ENCODE data around the gene RPTOR.

Gene RPTOR

DNA sequence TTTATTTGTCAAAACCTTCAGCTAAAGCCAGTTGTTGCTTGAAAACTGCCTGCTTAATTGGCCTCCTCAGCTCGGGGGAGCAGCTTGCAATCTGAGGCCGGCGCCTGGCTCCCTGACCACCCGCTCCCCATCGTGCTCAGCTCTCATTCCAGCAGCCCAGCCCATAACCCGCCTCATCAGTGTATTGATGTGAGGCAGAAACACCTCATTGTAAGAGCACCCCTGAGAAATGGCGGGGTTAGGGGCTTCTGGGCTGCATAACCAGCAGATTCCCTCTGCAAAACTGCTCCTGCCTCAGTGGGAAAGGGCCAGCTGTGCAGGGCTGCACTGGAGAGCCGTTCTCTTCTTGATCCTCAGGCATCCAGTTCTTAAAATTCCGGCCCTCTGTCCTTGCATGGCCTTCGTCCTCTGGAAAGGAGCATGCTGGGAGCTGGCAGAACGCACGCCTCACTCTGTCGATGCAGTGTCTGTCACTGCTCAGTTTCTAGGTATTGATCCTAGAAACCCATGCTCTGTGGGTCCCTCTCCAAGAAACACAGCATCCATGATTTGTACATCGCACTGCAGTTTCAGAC lies 333.2 kb downstream of the RPTOR start:
- ChIA-PET POLR2A (no interaction called here), CTCF (interaction anchor here (0.7 to 1.5 kb wide), 5 partner anchors 8 to 92 kb away, joined by 3 to 6 read pairs (median 5); no protein-coding TSS in a partner anchor)
- no peak for DNase-seq (ENCODE audit: extremely low spot score)
- no peak for TF ChIP-seq CTCF (IDR thresholded peaks at IDR 0.05; ENCODE audit: control extremely low read depth, extremely low read depth, low read depth, missing control alignments)

DNA sequence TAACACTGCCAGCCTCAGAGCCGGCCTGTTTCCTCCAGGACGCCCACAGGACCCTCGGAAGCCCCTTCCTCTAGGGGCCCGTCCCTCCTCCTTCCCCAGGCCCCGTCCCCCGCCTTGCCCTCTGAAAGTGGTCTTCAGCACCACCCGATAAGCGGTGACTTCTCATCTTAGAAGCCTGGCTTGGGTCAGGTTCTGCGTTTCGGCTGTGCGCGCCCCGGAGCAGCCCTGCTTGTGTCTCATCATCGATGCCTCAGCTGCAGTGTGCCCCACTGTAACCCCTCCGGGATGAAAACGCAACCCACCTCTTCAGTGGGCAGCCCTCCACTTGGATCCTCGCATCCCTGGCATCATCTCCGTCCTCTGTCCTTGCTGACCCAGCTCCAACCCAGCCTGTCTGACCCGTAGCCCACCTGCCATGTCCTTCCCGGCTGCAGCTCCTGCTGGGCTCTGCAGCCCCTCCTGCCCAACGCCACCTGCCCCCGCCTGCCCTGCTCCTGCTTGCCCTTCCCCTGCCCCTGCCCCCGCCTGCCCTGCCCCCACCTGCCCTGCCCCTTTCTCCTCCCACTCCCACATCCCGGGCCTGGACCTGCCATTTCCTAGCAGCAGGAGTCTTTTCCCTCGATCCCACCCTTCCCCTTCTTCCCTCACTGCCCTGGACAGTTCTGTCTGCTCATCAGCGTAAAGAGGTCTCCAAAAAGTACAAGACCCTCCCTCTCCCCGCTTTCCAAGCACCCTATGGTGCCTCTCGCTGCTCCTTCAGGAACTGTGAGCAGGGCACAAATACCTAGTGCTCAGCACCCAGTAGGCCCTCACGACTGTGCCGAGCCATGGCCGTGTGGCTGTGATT lies 334.5 kb downstream of the RPTOR start:
- no peak for DNase-seq (ENCODE audit: extremely low spot score)
- ChIA-PET POLR2A (no interaction called here), CTCF (no interaction called here)
- no peak for TF ChIP-seq CTCF (IDR thresholded peaks at IDR 0.05; ENCODE audit: control extremely low read depth, extremely low read depth, low read depth, missing control alignments)

GRCh38 chr17:80879723-80880647 lies 335.3 kb downstream of the RPTOR start:
- ChIA-PET CTCF (interaction anchor here (1.0 to 2.5 kb wide), 5 partner anchors 9 to 30 kb away, joined by 3 to 15 read pairs (median 4); no protein-coding TSS in a partner anchor), POLR2A (no interaction called here)
- DNase-seq (ENCODE audit: extremely low spot score) = no peak
- TF ChIP-seq CTCF (IDR thresholded peaks at IDR 0.05; ENCODE audit: control extremely low read depth, extremely low read depth, low read depth, missing control alignments) = no peak

GRCh38 chr17:80880648-80880985 lies 336.0 kb downstream of the RPTOR start:
- no peak for DNase-seq (ENCODE audit: extremely low spot score)
- ChIA-PET CTCF (interaction anchor here (1.0 to 2.5 kb wide), 5 partner anchors 8 to 30 kb away, joined by 3 to 15 read pairs (median 4); no protein-coding TSS in a partner anchor), POLR2A (no interaction called here)

DNA sequence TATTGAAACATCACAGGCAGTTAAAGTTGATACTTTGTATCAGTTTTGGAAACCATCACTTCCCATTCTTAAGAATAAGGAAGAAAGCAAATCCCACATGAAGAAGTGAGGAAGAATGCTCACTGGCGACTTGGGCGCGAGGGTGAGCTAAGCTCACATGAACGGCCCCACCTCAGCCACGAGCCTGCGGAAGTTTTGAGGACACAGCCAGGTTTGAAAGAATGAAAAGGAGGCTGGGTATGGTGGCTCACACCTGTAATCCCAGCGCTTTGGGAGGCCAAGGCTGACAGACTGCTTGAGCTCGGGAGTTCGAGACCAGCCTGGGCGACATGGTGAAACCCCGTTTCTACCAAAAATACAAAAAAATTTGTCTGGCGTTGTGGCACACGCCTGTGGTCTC lies 336.7 kb downstream of the RPTOR start:
- ChIA-PET CTCF (interaction anchor here (1.3 to 2.5 kb wide), 3 partner anchors 18 to 29 kb away, joined by 3 to 15 read pairs (median 6); no protein-coding TSS in a partner anchor), POLR2A (no interaction called here)
- no peak for TF ChIP-seq CTCF (IDR thresholded peaks at IDR 0.05; ENCODE audit: control extremely low read depth, extremely low read depth, low read depth, missing control alignments)
- DNase-seq (ENCODE audit: extremely low spot score) = no peak

More at GRCh38 chr17:80880648-80880985, 336.0 kb downstream of the RPTOR start:
- no peak for TF ChIP-seq CTCF (IDR thresholded peaks at IDR 0.05; ENCODE audit: control extremely low read depth, extremely low read depth, low read depth, missing control alignments)

- no peak for DNase-seq (ENCODE audit: extremely low spot score)
- ChIA-PET POLR2A (no interaction called here), CTCF (no interaction called here)
- no peak for TF ChIP-seq CTCF (IDR thresholded peaks at IDR 0.05; ENCODE audit: control extremely low read depth, extremely low read depth, low read depth, missing control alignments)
Measured at GRCh38 chr17:80882323-80882722, 337.7 kb downstream of the RPTOR start.

Data from GM10248 (cell line).